HG02642 (cell line): Measurements from ENCODE around the gene FURIN.
"Not testable (repeated sequence)": the region's sequence is repeated elsewhere in the genome, so short reads cannot be mapped to it uniquely, and the experiment has no call there.

ENCODE experiments used
- ATAC-seq: cut with Tn5 transposase; IDR thresholded peaks from one replicate; pipeline ENCODE4 v1.9.1; 2021; ENCODE audit warnings: mild to moderate bottlenecking; ENCODE audit not compliant: unreplicated experiment, poor library complexity

The FURIN gene

GRCh38 chr15:90868261-90868689 lies at the start of gene FURIN:
Gene FURIN, plus strand, starts transcription at chr15:90868588. Its CDS starts 7,153 bp downstream, at chr15:90875741.
- no peak for ATAC-seq

- no peak for ATAC-seq
These were observed 49.0 kb upstream of the FURIN start for GRCh38 chr15:90819390-90819789.

GRCh38 chr15:90819850-90820249 lies 48.5 kb upstream of the FURIN start:
- ATAC-seq, result no peak

GRCh38 chr15:90820481-90820880 lies 47.9 kb upstream of the FURIN start:
- ATAC-seq, result no peak

- no peak for ATAC-seq
These were observed 46.0 kb upstream of the FURIN start for GRCh38 chr15:90822204-90822955.

- ATAC-seq, result no peak
These were observed 44.9 kb upstream of the FURIN start for GRCh38 chr15:90823455-90823974.

GRCh38 chr15:90825115-90825899 lies 43.1 kb upstream of the FURIN start:
- ATAC-seq, result not testable (repeated sequence)

- not testable (repeated sequence) for ATAC-seq
These were observed 42.0 kb upstream of the FURIN start for GRCh38 chr15:90826206-90826885.

GRCh38 chr15:90826886-90827435 lies 41.4 kb upstream of the FURIN start:
- no peak for ATAC-seq

GRCh38 chr15:90828111-90828510 lies 40.3 kb upstream of the FURIN start:
- no peak for ATAC-seq

- ATAC-seq, result no peak
These were observed 39.3 kb upstream of the FURIN start for GRCh38 chr15:90829126-90829525.

- peak; percentile 39 for ATAC-seq
These were observed 38.4 kb upstream of the FURIN start for GRCh38 chr15:90829942-90830440.

GRCh38 chr15:90834626-90835025 lies 33.8 kb upstream of the FURIN start:
- no peak for ATAC-seq

GRCh38 chr15:90836296-90836871 lies 32.0 kb upstream of the FURIN start:
- ATAC-seq, result no peak

GRCh38 chr15:90837094-90837493 lies 31.3 kb upstream of the FURIN start:
- no peak for ATAC-seq

- no peak for ATAC-seq
These were observed 30.2 kb upstream of the FURIN start for GRCh38 chr15:90838139-90838538.

- ATAC-seq, result no peak
These were observed 29.8 kb upstream of the FURIN start for GRCh38 chr15:90838544-90838943.

GRCh38 chr15:90839187-90840071 lies 29.0 kb upstream of the FURIN start:
- peak; percentile 85 for ATAC-seq
